Measurements from ENCODE around the gene SLC9A3.

SLC9A3 gene

GRCh38 chr5:539469-540070 is 15.3 kb upstream of the SLC9A3 start:
- DNase-seq (ENCODE audit: low read depth, low spot score): no peak

- no peak for DNase-seq (ENCODE audit: low read depth, low spot score)
Observed at GRCh38 chr5:538801-539468, 14.7 kb upstream of the SLC9A3 start.

GRCh38 chr5:538271-538771 is 14.1 kb upstream of the SLC9A3 start:
- no peak for DNase-seq (ENCODE audit: low read depth, low spot score)

DNA sequence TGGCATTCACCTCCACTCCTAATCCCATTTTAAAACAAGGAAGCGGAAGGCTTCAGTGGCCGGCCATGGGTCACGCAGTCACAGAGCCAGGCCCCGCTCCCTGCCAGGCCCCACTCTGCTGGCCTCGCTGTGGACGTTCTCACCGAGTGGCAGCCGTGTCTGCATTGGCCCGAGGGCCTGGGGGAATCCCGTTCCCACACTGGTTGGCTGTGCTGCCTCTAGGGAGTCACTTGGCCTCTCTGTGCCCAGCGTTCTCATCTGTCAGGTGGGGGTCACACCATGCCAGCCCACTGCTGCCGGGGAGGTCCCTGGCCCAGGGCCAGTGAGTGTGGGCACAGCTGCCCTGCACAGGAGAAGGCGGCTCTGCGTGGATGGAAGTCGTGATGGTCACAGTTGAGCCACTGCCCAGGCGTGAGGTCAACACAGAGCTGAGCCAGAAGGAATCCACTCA is 13.4 kb upstream of the SLC9A3 start:
- no peak for DNase-seq (ENCODE audit: low read depth, low spot score)

GRCh38 chr5:537098-537497 is 12.8 kb upstream of the SLC9A3 start:
- DNase-seq (ENCODE audit: low read depth, low spot score): no peak

DNA sequence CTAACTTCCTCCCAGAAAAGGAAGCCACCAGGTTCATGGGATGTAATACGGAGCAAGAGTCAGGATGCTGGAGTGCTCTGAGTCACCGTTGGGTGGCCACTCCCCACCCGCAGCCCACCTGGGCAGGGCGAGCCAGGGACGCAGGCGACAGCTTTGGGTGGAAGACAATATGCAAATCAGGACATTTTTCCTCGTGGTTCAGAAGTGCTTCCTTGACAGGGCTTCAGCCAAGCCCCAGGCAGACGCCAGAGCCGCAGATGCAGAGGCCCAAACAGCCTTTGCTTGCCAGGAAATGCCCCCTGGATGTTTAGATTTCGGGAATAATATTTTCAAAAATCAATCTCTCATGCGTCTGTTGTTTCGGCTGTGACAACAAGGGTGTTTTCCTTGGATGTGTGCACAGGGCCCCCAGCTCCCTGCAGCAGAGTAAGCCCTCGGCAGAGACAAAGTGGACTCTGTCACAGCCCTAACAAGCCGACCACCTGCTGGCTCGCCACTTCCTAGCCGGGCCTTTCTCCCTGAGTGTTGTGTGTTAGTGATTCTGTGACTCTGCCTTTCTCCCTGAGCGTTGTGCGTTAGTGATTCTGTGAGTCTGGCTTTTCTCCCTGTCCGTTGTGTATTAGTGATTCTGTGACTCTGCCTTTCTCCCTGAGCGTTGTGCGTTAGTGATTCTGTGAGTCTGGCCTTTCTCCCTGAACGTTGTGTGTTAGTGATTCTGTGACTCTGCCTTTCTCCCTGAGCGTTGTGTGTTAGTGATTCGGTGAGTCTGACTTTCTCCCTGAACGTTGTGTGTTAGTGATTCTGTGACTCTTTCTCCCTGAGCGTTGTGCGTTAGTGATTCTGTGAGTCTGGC is 11.8 kb upstream of the SLC9A3 start:
- DNase-seq (ENCODE audit: low read depth, low spot score): no peak

DNA sequence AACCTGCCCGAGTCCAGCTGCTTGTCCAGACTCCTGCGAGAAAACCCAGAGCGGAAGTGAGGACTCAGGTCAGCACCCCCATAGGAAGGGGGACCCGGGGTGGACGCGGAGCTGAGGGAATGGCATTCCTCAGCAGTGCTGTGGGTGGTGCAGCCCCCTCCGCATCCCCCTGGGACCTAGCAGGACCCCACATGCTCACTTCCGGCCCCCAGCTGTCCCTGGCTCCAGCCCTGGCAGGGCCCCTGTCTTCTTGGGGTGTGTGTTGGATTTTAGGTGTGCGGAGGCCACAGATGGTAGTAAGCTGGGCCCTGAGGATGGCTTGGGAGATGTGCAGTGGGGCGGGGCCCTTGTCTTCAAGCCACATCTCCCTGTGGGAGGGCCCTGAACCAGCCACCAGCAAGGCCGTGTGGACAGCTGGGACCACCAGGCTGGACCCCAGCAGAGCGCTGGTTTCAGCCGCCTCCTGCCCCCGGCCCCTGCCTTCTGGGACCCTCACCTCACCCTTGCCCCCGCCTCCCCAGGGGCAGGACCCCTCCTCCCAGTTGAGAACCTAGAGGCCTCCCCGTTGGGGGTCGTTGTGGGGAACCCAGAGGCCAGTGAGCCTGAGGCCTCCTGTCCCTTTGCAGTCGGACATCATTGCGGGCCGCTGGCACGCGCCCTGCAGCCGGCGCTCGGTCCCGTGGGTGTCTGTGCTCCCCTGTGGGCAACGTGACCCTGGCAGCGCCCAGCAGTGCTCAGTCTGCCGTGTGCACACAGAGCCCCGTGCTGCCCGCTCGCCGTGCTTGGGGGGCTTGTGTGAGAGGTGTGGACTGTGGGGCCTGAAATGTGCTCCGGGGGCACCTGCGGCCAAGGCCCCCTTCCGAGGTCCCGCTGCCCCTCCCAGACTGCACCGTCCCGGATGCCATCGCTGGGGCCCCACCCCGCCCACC is 10.8 kb upstream of the SLC9A3 start:
- no peak for DNase-seq (ENCODE audit: low read depth, low spot score)

GRCh38 chr5:533955-534742 is 9.9 kb upstream of the SLC9A3 start:
- DNase-seq (ENCODE audit: low read depth, low spot score): no peak

- DNase-seq (ENCODE audit: low read depth, low spot score): no peak
Observed at GRCh38 chr5:533243-533954, 9.2 kb upstream of the SLC9A3 start.

DNA sequence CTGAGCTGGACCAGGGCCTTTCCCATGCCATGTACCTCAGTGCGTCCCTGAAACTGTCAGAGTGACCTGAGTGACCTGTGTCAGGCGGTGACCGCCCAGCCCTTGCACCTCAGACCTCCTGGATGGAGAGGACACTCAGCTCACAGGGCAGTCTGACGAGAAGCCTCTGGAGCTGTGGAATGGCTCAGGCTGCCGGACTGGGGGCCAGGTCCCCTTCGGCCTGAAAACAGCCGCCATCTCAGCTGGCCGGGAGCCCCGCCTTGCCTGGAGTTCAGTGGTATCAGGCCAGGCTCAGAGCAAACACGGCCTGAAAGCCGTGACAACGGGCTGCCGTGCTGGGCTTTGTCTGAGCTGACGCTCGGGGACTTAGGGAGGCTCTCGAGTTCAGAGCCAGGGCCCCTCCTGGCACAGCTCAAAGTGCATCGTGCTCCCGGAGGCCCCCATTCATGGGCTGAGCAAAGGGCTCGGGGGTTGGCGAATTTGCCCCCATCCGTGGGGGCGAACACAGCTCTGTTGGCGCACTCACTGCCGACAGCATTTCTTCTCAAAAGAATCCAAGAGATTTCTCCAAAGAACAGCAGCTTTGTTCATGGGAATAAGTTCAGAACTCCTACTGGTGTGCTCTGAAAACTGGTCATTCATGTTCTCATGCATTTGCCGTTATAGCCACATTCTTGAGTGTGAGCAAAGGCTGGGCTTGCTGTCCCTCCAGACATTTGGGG is 8.4 kb upstream of the SLC9A3 start:
- no peak for DNase-seq (ENCODE audit: low read depth, low spot score)

DNA sequence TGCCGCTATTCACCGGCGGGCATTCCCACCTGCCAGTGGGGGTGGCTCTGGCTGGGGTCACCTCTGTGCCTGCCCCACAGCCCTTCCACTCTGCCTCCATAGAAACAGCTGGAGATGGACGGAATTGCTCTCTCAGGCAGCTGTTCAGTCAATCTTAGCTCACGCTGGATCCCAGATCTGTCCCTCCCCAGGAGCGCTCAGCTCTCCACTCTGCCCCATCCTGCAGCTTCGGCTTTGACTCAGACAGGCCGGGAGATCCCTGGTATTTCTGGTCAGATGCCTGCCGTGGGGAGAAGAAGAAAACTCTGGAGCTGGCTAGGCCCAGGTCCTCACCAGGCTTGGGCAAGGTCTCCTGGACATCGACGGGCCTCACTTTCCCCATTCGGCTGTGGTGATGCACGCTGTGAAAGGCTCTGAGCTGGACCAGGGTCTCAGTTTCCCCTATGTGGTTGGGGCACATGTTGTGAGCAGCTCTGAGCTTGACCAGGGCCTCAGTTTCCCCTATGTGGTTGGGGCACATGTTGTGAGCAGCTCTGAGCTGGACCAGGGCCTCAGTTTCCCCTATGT is 7.6 kb upstream of the SLC9A3 start:
- no peak for DNase-seq (ENCODE audit: low read depth, low spot score)

- no peak for DNase-seq (ENCODE audit: low read depth, low spot score)
Observed at GRCh38 chr5:531101-531748, 7.0 kb upstream of the SLC9A3 start.

DNA sequence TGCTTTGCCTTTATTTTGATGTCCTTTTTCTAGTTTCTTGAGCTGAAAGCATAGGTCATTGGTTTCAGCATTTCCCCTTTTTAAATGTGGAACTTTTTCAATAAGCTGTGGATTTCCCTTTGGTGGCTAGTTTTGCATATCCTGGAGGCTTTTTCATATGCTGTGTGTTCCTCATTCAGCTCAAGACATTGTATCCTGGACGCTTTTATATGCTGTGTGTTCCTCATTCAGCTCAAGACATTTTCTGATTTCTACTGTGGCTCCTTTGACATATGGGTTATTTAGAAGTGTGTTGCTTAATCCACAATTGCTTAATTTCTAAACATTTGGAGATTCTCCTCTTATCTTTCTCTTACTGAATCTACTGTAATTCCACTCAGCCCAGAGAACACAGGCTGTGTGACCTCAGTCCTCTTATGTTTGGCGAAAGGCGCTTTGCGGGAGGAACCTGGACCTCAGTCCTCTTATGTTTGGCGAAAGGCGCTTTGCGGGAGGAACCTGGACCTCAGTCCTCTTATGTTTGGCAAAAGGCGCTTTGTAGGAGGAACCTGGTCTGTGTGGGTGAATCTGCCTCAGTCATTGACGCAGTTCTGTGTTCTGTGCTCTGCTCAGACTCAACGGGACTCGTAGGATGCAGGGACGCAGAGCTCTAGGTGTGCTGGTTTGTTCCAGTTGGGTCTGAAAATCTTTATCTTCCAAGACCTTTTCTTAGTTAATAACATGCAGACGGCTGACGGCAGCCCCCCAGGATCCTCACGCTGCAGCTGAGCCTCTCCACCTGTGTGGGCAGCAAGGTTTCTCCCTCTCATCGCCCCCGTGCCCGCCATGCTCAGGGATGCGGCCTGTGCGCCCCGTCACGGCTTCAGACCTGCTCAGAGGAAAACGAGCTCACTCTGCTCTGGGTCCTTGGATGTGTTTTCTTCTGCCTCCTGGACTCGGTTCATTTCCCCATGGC is 6.0 kb upstream of the SLC9A3 start:
- no peak for DNase-seq (ENCODE audit: low read depth, low spot score)

GRCh38 chr5:528629-529511 is 4.6 kb upstream of the SLC9A3 start:
- DNase-seq (ENCODE audit: low read depth, low spot score): no peak

GRCh38 chr5:527646-528628 is 3.7 kb upstream of the SLC9A3 start:
- no peak for DNase-seq (ENCODE audit: low read depth, low spot score)

All from astrocyte of the hippocampus (primary cell).